HG02973 (cell line): ENCODE measurements around the gene FATE1.

Experiments used
- ATAC-seq: cut with Tn5 transposase; IDR thresholded peaks from one replicate; pipeline ENCODE4 v1.9.1; 2021; ENCODE audit warnings: moderate library complexity; ENCODE audit not compliant: unreplicated experiment

Gene FATE1

GRCh38 chrX:151742311-151742710 is 26.5 kb downstream of the FATE1 start:
- ATAC-seq, result no peak

GRCh38 chrX:151743651-151744470 is 28.0 kb downstream of the FATE1 start:
- no peak for ATAC-seq

GRCh38 chrX:151745651-151746050 is 29.8 kb downstream of the FATE1 start:
- no peak for ATAC-seq

GRCh38 chrX:151746502-151746901 is 30.7 kb downstream of the FATE1 start:
- ATAC-seq, result no peak

- ATAC-seq, result no peak
These were observed 34.7 kb downstream of the FATE1 start for GRCh38 chrX:151750511-151750910.

GRCh38 chrX:151752847-151753246 is 37.0 kb downstream of the FATE1 start:
- ATAC-seq, result no peak

- ATAC-seq, result peak; percentile 78
These were observed 37.6 kb downstream of the FATE1 start for GRCh38 chrX:151753313-151754046.

- ATAC-seq, result no peak
These were observed 38.2 kb downstream of the FATE1 start for GRCh38 chrX:151754047-151754429.

- no peak for ATAC-seq
These were observed 38.9 kb downstream of the FATE1 start for GRCh38 chrX:151754641-151755215.

- ATAC-seq, result no peak
These were observed 43.3 kb downstream of the FATE1 start for GRCh38 chrX:151759041-151759708.

GRCh38 chrX:151762802-151763201 is 47.0 kb downstream of the FATE1 start:
- no peak for ATAC-seq

- ATAC-seq, result no peak
These were observed 47.9 kb downstream of the FATE1 start for GRCh38 chrX:151763711-151764110.

- ATAC-seq, result no peak
These were observed 49.2 kb downstream of the FATE1 start for GRCh38 chrX:151765026-151765425.

- ATAC-seq, result no peak
These were observed 55.9 kb downstream of the FATE1 start for GRCh38 chrX:151771726-151772125.
